Activated naive CD4-positive, alpha-beta T cell treated with anti-CD3 and anti-CD28 coated beads for 36 hours (primary cell): ENCODE data around the gene HLA-A. TPM values are rescaled to one million over a fixed set of nuclear protein-coding genes. Genes with fewer than 3 reads are reported as not detected.

Source experiments
- CTCF ChIA-PET: fragments of 350-600 bp; sonication (Branson Sonifier 250); formaldehyde crosslinking; loops from one replicate; lab custom pipeline; 2021; ENCODE audit warnings: antibody characterized with exemption; lab: Charles Lee
- DNase-seq: peaks from one replicate; pipeline ENCODE4 v3.0.0-alpha.2; 2020
- H3K27ac Mint-ChIP-seq: one replicate; pipeline ENCODE4 v1.8.0; 2021; ENCODE audit warnings: mild to moderate bottlenecking, mixed read lengths
- H3K27me3 Mint-ChIP-seq: one replicate; pipeline ENCODE4 v1.8.0; 2021; ENCODE audit warnings: low read depth, mixed read lengths
- H3K36me3 Mint-ChIP-seq: one replicate; pipeline ENCODE4 v1.8.0; 2021; ENCODE audit warnings: low read depth, mixed read lengths
- H3K4me1 Mint-ChIP-seq: one replicate; pipeline ENCODE4 v1.8.0; 2021; ENCODE audit warnings: low read depth, mixed read lengths
- H3K4me3 Mint-ChIP-seq: one replicate; pipeline ENCODE4 v1.8.0; 2021; ENCODE audit warnings: mild to moderate bottlenecking, moderate library complexity, mixed read lengths
- H3K9me3 Mint-ChIP-seq: one replicate; pipeline ENCODE4 v1.8.0; 2021; ENCODE audit warnings: mixed read lengths
- intact Hi-C: fragments of 100-400 bp; cut with micrococcal nuclease; formaldehyde crosslinking; loops from one replicate; pipeline ENCODE4 v1.15.1; 2023
- total RNA-seq, 2 experiments: library from RNA; stranded (reverse); gene quantifications; one replicate each; pipeline ENCODE4 v1.2.3, GENCODE V29; 2021

HLA-A gene
- total RNA-seq, 2 experiments from 2014 or later: 1,509 to 1,515 TPM

- Mint-ChIP-seq H3K27ac (no peak overlapping the region), H3K27me3 (peaks cover 18% of the 10 kb centered on the region), H3K4me3 (no peak overlapping the region), H3K9me3 (no peaks in the 10 kb centered on the region), H3K4me1 (peaks cover 15% of the 10 kb centered on the region), H3K36me3 (no peaks in the 10 kb centered on the region)
- intact Hi-C loops: no loop called here
- no peak for DNase-seq
- CTCF ChIA-PET: no interaction called here
These were observed 38.2 kb downstream of the HLA-A start for GRCh38 chr6:29980511-29980910.

DNA sequence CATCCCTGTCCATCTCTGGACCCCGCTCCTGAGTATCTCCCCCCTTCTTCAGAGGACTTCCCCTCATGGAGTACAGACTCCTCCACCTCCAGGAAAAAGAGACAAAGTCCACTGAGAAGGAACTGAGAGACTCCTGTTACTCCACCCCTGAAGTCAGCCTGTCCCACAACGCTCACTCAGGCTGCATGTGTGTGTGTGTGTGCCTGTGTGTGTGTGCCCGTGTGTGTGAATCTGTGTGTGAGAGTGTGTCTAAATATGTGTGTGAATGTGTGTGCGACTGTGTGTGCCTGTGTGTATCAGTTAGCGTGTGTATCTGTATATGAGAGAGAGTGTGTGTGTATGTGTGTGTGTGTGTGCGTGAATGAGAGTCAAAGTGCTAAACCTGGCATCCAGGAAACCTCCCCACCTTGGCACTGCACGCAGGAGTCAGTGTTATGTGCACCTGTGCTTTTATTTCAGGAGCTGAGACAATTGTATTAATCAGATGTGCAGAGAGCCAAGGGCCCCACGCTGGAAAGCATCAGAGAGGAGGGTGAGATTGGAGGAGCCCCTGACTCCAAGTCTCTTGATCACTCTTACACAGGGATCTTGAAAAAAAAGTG lies 39.0 kb downstream of the HLA-A start:
- Mint-ChIP-seq H3K4me3 (no peak overlapping the region), H3K4me1 (peaks cover 7% of the 10 kb centered on the region), H3K9me3 (no peaks in the 10 kb centered on the region), H3K36me3 (no peaks in the 10 kb centered on the region), H3K27ac (no peak overlapping the region), H3K27me3 (peaks cover 10% of the 10 kb centered on the region)
- no peak for DNase-seq
- intact Hi-C loops: no loop called here
- CTCF ChIA-PET: no interaction called here

GRCh38 chr6:29982097-29982496 lies 39.8 kb downstream of the HLA-A start:
- no peak for DNase-seq
- intact Hi-C loops: no loop called here
- H3K27me3 Mint-ChIP-seq: peaks cover 6% of the 10 kb centered on the region
- no peak overlapping the region for H3K4me3 Mint-ChIP-seq
- H3K4me1 Mint-ChIP-seq: peaks cover 2% of the 10 kb centered on the region
- no peaks in the 10 kb centered on the region for H3K36me3 Mint-ChIP-seq
- CTCF ChIA-PET: no interaction called here
- no peaks in the 10 kb centered on the region for H3K9me3 Mint-ChIP-seq
- H3K27ac Mint-ChIP-seq: no peak overlapping the region

GRCh38 chr6:29984232-29984631 lies 41.9 kb downstream of the HLA-A start:
- intact Hi-C loops: no loop called here
- no peak overlapping the region for H3K4me3 Mint-ChIP-seq
- H3K27ac Mint-ChIP-seq: no peak overlapping the region
- CTCF ChIA-PET: interaction anchor here (0.7 kb wide), 1 partner anchor 16 kb away, joined by 4 read pairs; no protein-coding TSS in a partner anchor
- DNase-seq: no peak
- no peaks in the 10 kb centered on the region for H3K4me1 Mint-ChIP-seq
- no peaks in the 10 kb centered on the region for H3K36me3 Mint-ChIP-seq
- no peaks in the 10 kb centered on the region for H3K9me3 Mint-ChIP-seq
- H3K27me3 Mint-ChIP-seq: no peaks in the 10 kb centered on the region

GRCh38 chr6:29984992-29985391 lies 42.7 kb downstream of the HLA-A start:
- H3K4me1 Mint-ChIP-seq: no peaks in the 10 kb centered on the region
- H3K27me3 Mint-ChIP-seq: no peaks in the 10 kb centered on the region
- CTCF ChIA-PET: interaction anchor here (0.7 to 1.3 kb wide), 4 partner anchors 9 to 17 kb away, joined by 3 to 4 read pairs (median 4); no protein-coding TSS in a partner anchor
- no peak overlapping the region for H3K27ac Mint-ChIP-seq
- no peak for DNase-seq
- no peak overlapping the region for H3K4me3 Mint-ChIP-seq
- intact Hi-C loops: no loop called here
- no peaks in the 10 kb centered on the region for H3K36me3 Mint-ChIP-seq
- no peaks in the 10 kb centered on the region for H3K9me3 Mint-ChIP-seq

GRCh38 chr6:29986179-29986781 lies 43.9 kb downstream of the HLA-A start:
- no peak for DNase-seq
- intact Hi-C loops: no loop called here
- H3K9me3 Mint-ChIP-seq: no peaks in the 10 kb centered on the region
- H3K36me3 Mint-ChIP-seq: no peaks in the 10 kb centered on the region
- H3K27me3 Mint-ChIP-seq: no peaks in the 10 kb centered on the region
- no peaks in the 10 kb centered on the region for H3K4me1 Mint-ChIP-seq
- CTCF ChIA-PET: interaction anchor here (1.4 to 1.6 kb wide), 3 partner anchors 8 to 332 kb away, joined by 4 to 8 read pairs (median 5); no protein-coding TSS in a partner anchor
- no peak overlapping the region for H3K4me3 Mint-ChIP-seq
- H3K27ac Mint-ChIP-seq: no peak overlapping the region

DNA sequence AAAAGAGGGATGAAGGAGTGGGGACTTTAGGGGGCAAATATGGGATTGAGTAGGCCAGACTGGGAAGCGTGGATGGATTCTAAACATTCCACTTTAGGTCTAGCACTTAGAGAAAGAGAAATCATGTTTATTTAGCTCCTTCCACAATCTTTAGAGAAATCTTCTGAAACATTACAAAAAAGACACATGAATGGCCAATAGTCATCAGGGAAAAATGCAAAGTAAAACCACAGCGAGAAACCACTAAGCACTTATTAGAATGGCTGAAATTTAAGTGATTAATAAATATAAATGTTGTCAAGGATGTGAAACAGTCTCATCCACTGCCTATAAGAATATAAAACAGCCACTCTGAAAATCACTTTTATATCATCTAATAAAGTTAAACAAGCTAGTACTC lies 46.9 kb downstream of the HLA-A start:
- Mint-ChIP-seq H3K9me3 (no peaks in the 10 kb centered on the region), H3K4me3 (no peak overlapping the region), H3K27ac (no peak overlapping the region), H3K36me3 (no peaks in the 10 kb centered on the region), H3K4me1 (no peaks in the 10 kb centered on the region), H3K27me3 (no peaks in the 10 kb centered on the region)
- CTCF ChIA-PET: interaction anchor here (1.1 kb wide), 1 partner anchor 21 kb away, joined by 9 read pairs; no protein-coding TSS in a partner anchor
- DNase-seq: no peak
- intact Hi-C loops: no loop called here

DNA sequence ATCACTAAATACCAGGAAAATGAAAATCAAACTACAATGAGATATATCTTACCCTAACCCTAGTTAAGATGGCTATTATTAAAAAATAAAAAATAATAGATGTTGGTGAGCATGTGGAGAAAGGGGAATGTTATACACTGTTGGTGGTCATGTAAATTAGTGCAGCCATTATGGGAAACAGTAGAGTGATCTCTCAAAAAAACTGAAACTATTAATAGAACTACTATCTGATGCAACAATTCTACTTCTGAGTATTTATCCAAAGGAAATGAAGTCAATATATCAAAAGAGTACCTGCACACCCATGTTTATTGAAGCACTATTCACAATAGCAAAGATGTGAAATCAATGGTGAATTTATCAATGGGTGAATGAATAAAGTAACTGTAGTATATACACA lies 48.6 kb downstream of the HLA-A start:
- DNase-seq: no peak
- CTCF ChIA-PET: interaction anchor here (0.9 kb wide), 1 partner anchor 143 kb away, joined by 3 read pairs; no protein-coding TSS in a partner anchor
- Mint-ChIP-seq H3K27ac (no peak overlapping the region), H3K4me1 (no peaks in the 10 kb centered on the region), H3K9me3 (no peaks in the 10 kb centered on the region), H3K27me3 (no peaks in the 10 kb centered on the region), H3K36me3 (no peaks in the 10 kb centered on the region), H3K4me3 (no peak overlapping the region)
- intact Hi-C loops: no loop called here

GRCh38 chr6:29992807-29993206 lies 50.5 kb downstream of the HLA-A start:
- H3K4me3 Mint-ChIP-seq: no peak overlapping the region
- H3K36me3 Mint-ChIP-seq: no peaks in the 10 kb centered on the region
- CTCF ChIA-PET: no interaction called here

DNA sequence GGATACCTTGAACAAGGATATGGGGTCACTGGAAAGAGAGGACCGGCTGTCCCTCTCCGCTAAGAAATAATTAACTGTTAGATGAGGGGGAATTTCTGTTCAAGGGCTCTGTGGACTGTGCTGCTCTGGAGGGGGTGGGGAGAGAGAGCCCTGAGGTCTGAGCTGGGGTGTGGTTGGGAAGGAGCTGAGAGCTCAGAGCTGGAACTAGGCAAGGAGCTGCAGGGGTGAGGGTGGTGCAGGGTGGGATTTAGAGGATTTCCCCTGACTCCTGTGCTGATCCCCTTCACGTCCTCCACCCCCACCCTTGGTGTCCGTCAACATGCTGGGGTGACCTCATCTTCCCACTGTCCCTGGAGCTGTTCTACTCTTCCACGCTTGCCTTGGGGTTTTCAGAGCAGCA lies 52.5 kb downstream of the HLA-A start:
- no peaks in the 10 kb centered on the region for H3K9me3 Mint-ChIP-seq
- CTCF ChIA-PET: interaction anchor here (1.0 kb wide), 1 partner anchor 136 kb away, joined by 3 read pairs; no protein-coding TSS in a partner anchor
- no peak for DNase-seq
- no peak overlapping the region for H3K4me3 Mint-ChIP-seq
- no peaks in the 10 kb centered on the region for H3K4me1 Mint-ChIP-seq
- no peaks in the 10 kb centered on the region for H3K36me3 Mint-ChIP-seq
- no peak overlapping the region for H3K27ac Mint-ChIP-seq
- intact Hi-C loops: no loop called here
- H3K27me3 Mint-ChIP-seq: no peaks in the 10 kb centered on the region

More at GRCh38 chr6:29992807-29993206, 50.5 kb downstream of the HLA-A start:
- H3K9me3 Mint-ChIP-seq: no peaks in the 10 kb centered on the region
- no peak for DNase-seq
- H3K27ac Mint-ChIP-seq: no peak overlapping the region
- no peaks in the 10 kb centered on the region for H3K4me1 Mint-ChIP-seq
- H3K27me3 Mint-ChIP-seq: no peaks in the 10 kb centered on the region
- intact Hi-C loops: loop anchor here (1.0 kb wide), 1 partner anchor 228 kb away; no protein-coding TSS in a partner anchor

DNA sequence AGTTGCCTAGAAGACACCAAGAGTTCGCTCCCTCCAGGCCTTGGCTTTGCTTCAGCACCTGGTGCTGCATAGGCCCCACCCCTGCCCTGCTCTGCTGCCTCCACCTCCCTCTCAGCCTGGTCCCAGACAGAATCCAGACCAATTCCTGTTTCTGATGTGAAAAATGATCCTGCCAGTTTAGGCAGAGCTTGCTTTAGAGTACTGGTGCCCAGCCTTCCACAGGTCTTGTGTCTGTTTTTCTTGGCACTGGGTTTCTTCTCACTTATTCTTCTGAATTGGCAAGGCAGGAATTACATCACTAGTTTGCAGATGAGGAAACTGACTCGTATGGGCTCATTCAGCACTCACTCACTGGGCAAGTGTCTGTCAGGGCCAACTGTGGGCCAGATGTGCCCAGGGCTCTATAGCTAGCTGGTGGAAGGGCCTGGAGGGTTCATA lies 53.0 kb downstream of the HLA-A start:
- H3K4me1 Mint-ChIP-seq: no peaks in the 10 kb centered on the region
- H3K36me3 Mint-ChIP-seq: no peaks in the 10 kb centered on the region
- intact Hi-C loops: no loop called here
- DNase-seq: no peak
- no peak overlapping the region for H3K27ac Mint-ChIP-seq
- CTCF ChIA-PET: interaction anchor here (0.6 to 1.0 kb wide), 3 partner anchors 18 to 136 kb away, joined by 3 to 4 read pairs (median 3); no protein-coding TSS in a partner anchor
- no peaks in the 10 kb centered on the region for H3K9me3 Mint-ChIP-seq
- no peaks in the 10 kb centered on the region for H3K27me3 Mint-ChIP-seq
- no peak overlapping the region for H3K4me3 Mint-ChIP-seq
